Esophagus muscularis mucosa (tissue), 4 donors: ENCODE data around the gene SLC6A11.

Experiments
- EP300 ChIP-seq: sonication (generic); formaldehyde crosslinking; IDR thresholded peaks from one replicate; pipeline ENCODE4 v1.6.1; 2017; ENCODE audit warnings: antibody characterized with exemption
- POLR2A ChIP-seq: fragments of 450-650 bp; IDR thresholded peaks from one replicate; pipeline ENCODE4 v1.6.1; 2017; ENCODE audit warnings: antibody characterized with exemption, moderate library complexity, mild to moderate bottlenecking, low read depth
- POLR2AphosphoS5 ChIP-seq, 2 donors: sonication (generic); formaldehyde crosslinking; IDR thresholded peaks; one replicate each; pipeline ENCODE4 v1.6.1; 2017; ENCODE audit warnings: antibody characterized with exemption in 2 of 2
- TF ChIP-seq, protein P1 (sequence below), 3 experiments: fragments of 200-600 bp in 2 of 3; fragments of 450-650 bp in 1 of 3; sonication (generic) in 2 of 3; IDR thresholded peaks; one replicate each; pipeline ENCODE4 v1.5.1; 2017 to 2019; ENCODE audit warnings: antibody characterized with exemption in 3 of 3, mild to moderate bottlenecking in 2 of 3, moderate library complexity in 1 of 3

DNA sequence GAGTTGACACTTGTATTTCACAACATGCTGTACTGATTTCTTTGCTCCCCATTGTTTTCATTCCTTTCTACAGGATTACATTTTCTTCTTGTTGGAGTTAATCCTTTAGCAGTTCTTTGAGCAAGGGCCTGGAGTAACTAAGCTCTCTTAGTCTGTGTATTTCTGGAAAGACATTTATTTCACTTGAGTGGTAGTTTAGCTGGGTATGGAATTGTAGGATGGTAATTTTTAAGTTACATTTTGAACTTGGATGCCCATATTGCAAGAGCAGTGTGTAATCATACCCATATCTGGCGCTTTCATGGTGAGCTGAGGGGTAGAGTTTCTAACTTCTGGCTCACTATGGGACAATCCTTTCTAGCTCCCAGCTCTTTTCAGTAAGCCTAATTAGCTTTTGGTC, 74.6 kb downstream of the SLC6A11 start:
- TF ChIP-seq EP300 (no peak), POLR2AphosphoS5 (IDR thresholded peaks at IDR 0.05) (no peak), POLR2A (no peak)
- TF ChIP-seq, protein P1, sequence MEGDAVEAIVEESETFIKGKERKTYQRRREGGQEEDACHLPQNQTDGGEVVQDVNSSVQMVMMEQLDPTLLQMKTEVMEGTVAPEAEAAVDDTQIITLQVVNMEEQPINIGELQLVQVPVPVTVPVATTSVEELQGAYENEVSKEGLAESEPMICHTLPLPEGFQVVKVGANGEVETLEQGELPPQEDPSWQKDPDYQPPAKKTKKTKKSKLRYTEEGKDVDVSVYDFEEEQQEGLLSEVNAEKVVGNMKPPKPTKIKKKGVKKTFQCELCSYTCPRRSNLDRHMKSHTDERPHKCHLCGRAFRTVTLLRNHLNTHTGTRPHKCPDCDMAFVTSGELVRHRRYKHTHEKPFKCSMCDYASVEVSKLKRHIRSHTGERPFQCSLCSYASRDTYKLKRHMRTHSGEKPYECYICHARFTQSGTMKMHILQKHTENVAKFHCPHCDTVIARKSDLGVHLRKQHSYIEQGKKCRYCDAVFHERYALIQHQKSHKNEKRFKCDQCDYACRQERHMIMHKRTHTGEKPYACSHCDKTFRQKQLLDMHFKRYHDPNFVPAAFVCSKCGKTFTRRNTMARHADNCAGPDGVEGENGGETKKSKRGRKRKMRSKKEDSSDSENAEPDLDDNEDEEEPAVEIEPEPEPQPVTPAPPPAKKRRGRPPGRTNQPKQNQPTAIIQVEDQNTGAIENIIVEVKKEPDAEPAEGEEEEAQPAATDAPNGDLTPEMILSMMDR (IDR thresholded peaks at IDR 0.05) = no peak
